ENCODE measurements around the gene CHST8.

CHST8 gene

DNA sequence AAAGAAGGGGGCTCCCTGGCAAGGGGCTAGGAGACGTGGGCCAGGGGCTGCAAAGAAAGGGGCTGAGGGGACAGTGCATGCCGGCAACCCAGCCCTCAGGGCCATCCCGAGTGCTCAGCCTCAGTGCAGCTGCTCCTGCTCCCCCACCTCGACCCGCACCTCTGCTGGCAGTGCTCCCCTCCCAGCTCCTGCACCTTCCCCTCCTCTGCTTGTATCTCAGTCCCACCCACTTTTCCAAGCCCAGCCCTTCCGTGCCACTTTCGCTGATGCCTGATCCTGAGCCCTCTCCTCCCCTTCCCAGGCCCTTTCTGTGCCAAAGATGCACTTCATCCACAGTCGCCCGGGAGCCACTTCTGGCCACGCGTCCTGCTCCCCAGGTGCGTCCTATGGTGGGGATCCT, 105.0 kb downstream of the CHST8 start:
- no peak for TF ChIP-seq TCF12 (IDR thresholded peaks at IDR 0.05; ENCODE audit: low read depth)
- TF ChIP-seq EP300 (IDR thresholded peaks at IDR 0.05; ENCODE audit: borderline replicate concordance), result no peak
- TF ChIP-seq ZBTB7A (IDR thresholded peaks at IDR 0.05; ENCODE audit: low read depth), result no peak
- TF ChIP-seq, protein P1, sequence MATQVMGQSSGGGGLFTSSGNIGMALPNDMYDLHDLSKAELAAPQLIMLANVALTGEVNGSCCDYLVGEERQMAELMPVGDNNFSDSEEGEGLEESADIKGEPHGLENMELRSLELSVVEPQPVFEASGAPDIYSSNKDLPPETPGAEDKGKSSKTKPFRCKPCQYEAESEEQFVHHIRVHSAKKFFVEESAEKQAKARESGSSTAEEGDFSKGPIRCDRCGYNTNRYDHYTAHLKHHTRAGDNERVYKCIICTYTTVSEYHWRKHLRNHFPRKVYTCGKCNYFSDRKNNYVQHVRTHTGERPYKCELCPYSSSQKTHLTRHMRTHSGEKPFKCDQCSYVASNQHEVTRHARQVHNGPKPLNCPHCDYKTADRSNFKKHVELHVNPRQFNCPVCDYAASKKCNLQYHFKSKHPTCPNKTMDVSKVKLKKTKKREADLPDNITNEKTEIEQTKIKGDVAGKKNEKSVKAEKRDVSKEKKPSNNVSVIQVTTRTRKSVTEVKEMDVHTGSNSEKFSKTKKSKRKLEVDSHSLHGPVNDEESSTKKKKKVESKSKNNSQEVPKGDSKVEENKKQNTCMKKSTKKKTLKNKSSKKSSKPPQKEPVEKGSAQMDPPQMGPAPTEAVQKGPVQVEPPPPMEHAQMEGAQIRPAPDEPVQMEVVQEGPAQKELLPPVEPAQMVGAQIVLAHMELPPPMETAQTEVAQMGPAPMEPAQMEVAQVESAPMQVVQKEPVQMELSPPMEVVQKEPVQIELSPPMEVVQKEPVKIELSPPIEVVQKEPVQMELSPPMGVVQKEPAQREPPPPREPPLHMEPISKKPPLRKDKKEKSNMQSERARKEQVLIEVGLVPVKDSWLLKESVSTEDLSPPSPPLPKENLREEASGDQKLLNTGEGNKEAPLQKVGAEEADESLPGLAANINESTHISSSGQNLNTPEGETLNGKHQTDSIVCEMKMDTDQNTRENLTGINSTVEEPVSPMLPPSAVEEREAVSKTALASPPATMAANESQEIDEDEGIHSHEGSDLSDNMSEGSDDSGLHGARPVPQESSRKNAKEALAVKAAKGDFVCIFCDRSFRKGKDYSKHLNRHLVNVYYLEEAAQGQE (IDR thresholded peaks at IDR 0.05; ENCODE audit: low read depth), result no peak
- no peak for TF ChIP-seq CREB1 (IDR thresholded peaks at IDR 0.05; ENCODE audit: low read depth)
- no peak for TF ChIP-seq FOXM1 (IDR thresholded peaks at IDR 0.05; ENCODE audit: borderline replicate concordance, low read depth)
- TF ChIP-seq NFIC (IDR thresholded peaks at IDR 0.05), result no peak
- TF ChIP-seq, protein P2, sequence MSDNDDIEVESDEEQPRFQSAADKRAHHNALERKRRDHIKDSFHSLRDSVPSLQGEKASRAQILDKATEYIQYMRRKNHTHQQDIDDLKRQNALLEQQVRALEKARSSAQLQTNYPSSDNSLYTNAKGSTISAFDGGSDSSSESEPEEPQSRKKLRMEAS (IDR thresholded peaks at IDR 0.05), result no peak
- no peak for TF ChIP-seq TAF1 (IDR thresholded peaks at IDR 0.05; ENCODE audit: low read depth)
- no peak for TF ChIP-seq RAD21 (IDR thresholded peaks at IDR 0.05; ENCODE audit: low read depth)
- TF ChIP-seq CEBPB (IDR thresholded peaks at IDR 0.05), result no peak
- no peak for TF ChIP-seq YY1 (IDR thresholded peaks at IDR 0.05; ENCODE audit: low read depth)
- TF ChIP-seq TEAD4 (IDR thresholded peaks at IDR 0.05), result no peak
- TF ChIP-seq, protein P3, sequence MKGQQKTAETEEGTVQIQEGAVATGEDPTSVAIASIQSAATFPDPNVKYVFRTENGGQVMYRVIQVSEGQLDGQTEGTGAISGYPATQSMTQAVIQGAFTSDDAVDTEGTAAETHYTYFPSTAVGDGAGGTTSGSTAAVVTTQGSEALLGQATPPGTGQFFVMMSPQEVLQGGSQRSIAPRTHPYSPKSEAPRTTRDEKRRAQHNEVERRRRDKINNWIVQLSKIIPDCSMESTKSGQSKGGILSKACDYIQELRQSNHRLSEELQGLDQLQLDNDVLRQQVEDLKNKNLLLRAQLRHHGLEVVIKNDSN (IDR thresholded peaks at IDR 0.05), result no peak

DNA sequence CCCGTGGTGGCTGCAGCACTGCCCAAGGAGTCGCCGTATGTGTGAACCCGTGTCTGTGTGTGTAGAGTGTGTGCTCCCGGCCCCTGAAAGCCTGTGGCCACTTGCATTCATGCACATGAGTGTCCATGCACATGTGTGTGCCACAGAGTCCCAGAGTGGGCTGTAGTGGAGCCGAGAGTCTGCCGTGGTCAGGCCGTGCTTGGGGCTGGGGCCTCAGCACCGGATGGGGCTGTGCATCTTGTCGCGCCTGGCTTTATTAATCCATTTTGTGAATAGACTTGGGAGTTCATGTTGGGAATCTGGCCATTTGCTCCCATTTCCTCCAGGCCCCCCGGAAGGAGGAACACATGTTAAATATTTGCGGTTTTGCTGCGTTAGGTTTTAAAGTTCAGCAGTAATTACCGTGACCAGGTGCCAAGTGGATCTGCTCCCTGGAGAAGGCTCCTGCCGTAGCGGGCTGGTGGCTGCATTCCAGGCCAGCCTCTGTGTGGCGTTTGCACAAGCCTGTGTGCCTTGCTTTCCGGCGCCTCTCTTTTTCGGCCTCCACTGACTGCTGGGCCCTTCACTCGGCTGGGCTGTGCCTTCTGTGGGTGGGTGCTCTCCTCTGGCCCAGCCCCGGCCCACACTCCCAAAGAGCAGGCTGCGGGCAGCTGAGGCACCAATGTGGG, 105.7 kb downstream of the CHST8 start:
- TF ChIP-seq EGR1 (IDR thresholded peaks at IDR 0.05) (no peak), EP300 (IDR thresholded peaks at IDR 0.05; ENCODE audit: borderline replicate concordance) (no peak), RAD21 (IDR thresholded peaks at IDR 0.05; ENCODE audit: low read depth) (no peak), TCF12 (IDR thresholded peaks at IDR 0.05; ENCODE audit: low read depth) (no peak)
- TF ChIP-seq, protein P2 (IDR thresholded peaks at IDR 0.05), result no peak

DNA sequence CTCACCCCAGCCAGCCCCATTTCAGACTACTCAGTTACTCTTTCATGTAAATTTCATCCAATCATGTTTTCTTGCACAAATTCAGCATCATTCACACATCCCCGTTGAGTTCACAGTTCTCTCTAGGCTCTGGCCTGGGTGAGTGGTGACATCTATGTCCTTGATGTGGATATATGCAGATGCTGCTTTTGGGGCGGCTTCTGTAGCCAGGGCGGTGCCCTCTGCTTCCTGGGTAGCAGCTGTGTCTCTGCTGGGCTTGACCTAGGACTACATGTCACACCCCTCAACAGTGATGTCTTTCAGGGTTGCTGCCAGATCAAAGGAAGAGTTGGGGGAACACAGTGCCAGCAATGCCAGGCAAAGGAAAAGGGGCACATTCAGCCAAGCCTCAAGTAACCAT, 106.4 kb downstream of the CHST8 start:
- TF ChIP-seq YY1 (IDR thresholded peaks at IDR 0.05; ENCODE audit: low read depth), result no peak
- TF ChIP-seq, protein P2 (IDR thresholded peaks at IDR 0.05), result no peak
- no peak for TF ChIP-seq TAF1 (IDR thresholded peaks at IDR 0.05; ENCODE audit: low read depth)
- no peak for TF ChIP-seq NFIC (IDR thresholded peaks at IDR 0.05)
- TF ChIP-seq CREB1 (IDR thresholded peaks at IDR 0.05; ENCODE audit: low read depth), result no peak
- TF ChIP-seq, protein P3 (IDR thresholded peaks at IDR 0.05), result no peak
- no peak for TF ChIP-seq TEAD4 (IDR thresholded peaks at IDR 0.05)
- TF ChIP-seq, protein P1 (IDR thresholded peaks at IDR 0.05; ENCODE audit: low read depth), result no peak
- no peak for TF ChIP-seq CEBPB (IDR thresholded peaks at IDR 0.05)
- no peak for TF ChIP-seq EP300 (IDR thresholded peaks at IDR 0.05; ENCODE audit: borderline replicate concordance)

DNA sequence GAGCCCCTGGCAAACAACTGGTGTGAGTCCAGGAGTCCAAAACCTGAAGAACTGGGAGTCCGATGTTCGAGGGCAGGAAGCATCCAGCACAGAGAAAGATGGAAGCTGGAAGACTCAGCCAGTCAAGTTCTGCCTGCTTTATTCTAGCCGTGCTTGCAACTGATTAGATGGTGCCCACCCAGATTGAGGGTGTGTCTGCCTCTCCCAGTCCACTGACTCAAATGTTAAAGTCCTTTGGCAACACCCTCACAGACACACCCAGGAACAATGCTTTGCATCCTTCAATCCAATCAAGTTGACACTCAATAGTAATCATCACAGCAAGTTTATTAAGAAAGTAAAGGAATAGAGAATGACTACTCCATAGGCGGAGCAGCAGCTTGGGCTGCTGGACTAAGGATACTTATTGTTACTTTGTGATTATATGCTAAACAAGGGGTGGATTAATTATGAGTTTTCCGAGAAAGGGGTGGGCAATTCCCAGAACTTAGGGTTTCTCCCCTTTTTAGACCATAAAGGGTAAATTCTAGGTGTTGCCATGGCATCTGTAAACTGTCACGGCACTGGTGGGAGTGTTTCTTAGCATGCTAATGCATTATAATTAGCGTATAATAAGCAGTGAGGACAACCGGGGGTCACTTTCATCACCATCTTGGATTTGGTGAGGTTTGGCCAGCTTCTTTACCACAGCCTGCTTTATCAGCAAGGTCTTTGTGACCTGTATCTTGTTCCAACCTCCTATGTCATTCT, 109.3 kb downstream of the CHST8 start:
- TF ChIP-seq CEBPB (IDR thresholded peaks at IDR 0.05) (no peak), YY1 (IDR thresholded peaks at IDR 0.05; ENCODE audit: low read depth) (no peak), TEAD4 (IDR thresholded peaks at IDR 0.05) (no peak), EP300 (IDR thresholded peaks at IDR 0.05; ENCODE audit: borderline replicate concordance) (no peak), RAD21 (IDR thresholded peaks at IDR 0.05; ENCODE audit: low read depth) (no peak)
- TF ChIP-seq, protein P3 (IDR thresholded peaks at IDR 0.05), result no peak
- TF ChIP-seq, protein P2 (IDR thresholded peaks at IDR 0.05), result no peak
- TF ChIP-seq, protein P1 (IDR thresholded peaks at IDR 0.05; ENCODE audit: low read depth), result no peak
